ENCODE data around the gene DNAI2.
"Not testable (repeated sequence)": the region's sequence is repeated elsewhere in the genome, so short reads cannot be mapped to it uniquely, and the experiment has no call there.

The DNAI2 gene

GRCh38 chr17:74276541-74277009, 2.5 kb downstream of the DNAI2 start:
- no peak for DNase-seq

DNA sequence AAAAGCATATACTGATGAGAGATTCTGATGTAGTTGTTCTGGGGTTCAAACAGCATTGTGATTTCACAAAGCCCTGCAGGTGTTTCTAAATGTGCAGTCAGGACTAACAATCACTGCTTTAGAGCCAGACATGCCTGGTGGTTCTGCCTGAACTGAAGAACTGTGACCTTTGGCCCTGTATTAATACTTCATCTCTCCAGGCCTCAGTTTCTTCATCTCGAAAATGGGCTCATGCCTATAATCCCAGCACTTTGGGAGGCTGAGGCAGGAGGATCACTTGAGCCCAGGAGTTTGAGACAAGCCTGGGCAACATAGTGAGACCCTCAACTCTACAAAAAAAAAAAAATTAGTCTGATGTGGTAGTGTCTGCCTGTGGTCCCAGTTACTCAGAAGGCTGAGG, 3.9 kb downstream of the DNAI2 start:
- DNase-seq: no peak

- DNase-seq: not testable (repeated sequence)
These were observed 5.6 kb downstream of the DNAI2 start for GRCh38 chr17:74279617-74280016.

DNA sequence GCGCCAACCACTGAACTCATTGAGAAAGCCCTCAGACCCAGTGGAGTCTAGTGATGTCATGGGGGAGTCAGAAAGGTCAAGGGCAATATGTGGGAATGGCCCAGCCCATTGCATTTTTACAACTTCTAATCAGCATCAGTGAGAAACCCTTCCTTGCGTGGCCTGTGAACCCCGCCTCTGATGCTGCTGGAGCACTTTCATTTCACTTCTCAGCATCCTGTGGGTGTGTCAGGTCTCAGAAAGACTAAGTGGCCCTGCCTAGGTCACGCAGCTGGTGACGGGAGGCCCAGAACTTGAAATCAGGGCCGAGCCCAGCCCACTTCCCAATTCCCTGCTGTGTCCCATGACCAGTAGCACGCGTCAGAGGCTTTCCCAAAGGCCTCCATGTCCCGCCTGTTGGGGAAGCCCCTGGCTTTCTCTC, 6.1 kb downstream of the DNAI2 start:
- no peak for DNase-seq

DNA sequence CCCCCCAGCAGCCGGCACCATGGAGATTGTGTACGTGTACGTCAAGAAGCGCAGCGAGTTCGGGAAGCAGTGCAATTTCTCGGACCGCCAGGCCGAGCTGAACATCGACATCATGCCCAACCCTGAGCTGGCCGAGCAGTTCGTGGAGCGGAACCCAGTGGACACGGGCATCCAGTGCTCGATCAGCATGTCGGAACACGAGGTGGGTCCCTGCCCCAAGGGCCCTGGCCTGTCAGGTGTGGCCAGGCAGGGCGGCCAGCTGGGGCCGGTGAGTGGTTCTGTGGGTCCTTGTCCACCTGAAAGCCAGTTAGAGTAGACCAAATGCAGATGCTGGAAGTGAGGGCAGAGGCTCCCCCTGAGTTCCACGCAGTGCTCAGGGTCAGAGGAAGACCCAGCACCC, 7.8 kb downstream of the DNAI2 start:
- no peak for DNase-seq

GRCh38 chr17:74282274-74282586, 8.2 kb downstream of the DNAI2 start:
- DNase-seq: not testable (repeated sequence)

DNA sequence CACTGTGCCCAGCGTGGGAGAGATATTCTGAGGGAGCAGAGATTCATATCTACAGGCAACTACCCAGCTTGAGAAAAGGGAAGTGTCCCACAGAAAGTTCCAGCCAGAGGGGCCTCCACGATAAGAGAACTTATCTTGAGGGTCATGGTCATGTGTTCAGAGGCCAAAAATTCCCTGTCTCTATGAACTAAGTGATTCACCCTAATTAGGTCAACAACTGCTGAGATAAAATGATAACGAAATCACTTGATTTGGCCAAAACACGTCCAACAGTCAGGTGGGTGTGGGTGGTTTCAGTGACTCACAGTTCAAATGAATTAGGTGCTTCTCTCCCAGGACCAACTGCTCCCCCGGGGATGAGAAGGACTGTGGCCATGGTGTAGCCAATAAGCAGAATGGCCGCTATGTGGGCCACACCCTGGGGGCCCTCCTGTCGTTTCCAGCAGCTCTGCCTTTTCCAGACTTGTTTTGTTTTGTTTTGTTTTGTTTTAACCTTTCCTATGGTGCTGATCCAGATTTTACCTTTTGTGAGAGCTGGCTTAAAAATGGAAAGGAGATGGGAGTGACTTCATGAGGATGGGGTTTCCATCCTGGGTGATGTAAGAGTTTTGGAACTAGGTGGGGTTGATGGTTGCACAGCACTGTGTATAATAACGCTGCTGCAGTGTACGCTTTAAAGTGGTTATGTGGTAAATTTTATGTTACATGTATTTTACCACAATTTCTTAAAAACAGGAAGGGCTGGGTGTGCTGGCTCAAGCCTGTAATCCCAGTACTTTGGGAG, 8.7 kb downstream of the DNAI2 start:
- no peak for DNase-seq

GRCh38 chr17:74283371-74283673, 9.3 kb downstream of the DNAI2 start:
- DNase-seq: no peak

GRCh38 chr17:74287031-74287602, 13.1 kb downstream of the DNAI2 start:
- DNase-seq: no peak

- DNase-seq: no peak
These were observed 14.8 kb downstream of the DNAI2 start for GRCh38 chr17:74288785-74289184.

- no peak for DNase-seq
These were observed 15.7 kb downstream of the DNAI2 start for GRCh38 chr17:74289688-74290087.

DNA sequence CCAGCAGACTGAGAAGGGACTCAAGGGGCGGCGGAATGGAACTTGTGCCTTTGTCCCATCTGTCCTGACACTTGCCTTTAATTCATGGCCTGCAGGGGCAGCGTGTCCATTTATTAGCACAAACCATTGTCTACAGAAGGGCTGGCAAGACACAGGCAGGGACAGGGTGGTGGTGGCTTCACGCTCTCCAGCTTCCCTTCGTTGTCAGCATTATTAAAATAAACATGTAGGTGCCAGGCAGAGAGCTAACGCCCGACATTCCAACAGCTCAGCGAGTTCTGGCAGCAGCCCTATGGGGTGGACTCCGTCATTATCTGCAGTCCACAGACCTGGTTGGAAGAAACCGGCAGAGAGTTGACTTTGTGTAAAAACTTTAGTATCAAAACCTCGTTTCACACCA, 16.3 kb downstream of the DNAI2 start:
- no peak for DNase-seq

DNA sequence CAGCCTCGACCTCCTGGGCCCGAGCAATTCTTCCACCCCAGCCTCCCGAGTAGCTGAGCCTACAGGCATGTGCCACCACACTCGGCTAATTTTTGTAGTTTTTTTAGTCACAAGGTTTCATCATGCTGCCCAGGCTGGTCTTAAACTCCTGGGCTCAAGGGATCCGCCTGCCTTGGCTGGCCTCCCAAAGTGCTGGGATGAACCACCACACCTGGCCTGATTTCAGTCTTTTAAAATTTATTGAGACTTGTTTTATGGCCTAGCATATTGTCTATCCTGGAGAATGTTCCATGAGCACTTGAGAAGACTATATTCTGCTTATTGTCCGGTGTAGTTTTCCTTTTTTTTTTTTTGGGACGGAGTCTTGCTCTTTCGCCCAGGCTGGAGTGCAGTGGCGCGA, 18.5 kb downstream of the DNAI2 start:
- no peak for DNase-seq

GRCh38 chr17:74295625-74296547, 21.9 kb downstream of the DNAI2 start:
- no peak for DNase-seq

GRCh38 chr17:74296548-74296936, 22.5 kb downstream of the DNAI2 start:
- DNase-seq: peak; percentile 27

DNA sequence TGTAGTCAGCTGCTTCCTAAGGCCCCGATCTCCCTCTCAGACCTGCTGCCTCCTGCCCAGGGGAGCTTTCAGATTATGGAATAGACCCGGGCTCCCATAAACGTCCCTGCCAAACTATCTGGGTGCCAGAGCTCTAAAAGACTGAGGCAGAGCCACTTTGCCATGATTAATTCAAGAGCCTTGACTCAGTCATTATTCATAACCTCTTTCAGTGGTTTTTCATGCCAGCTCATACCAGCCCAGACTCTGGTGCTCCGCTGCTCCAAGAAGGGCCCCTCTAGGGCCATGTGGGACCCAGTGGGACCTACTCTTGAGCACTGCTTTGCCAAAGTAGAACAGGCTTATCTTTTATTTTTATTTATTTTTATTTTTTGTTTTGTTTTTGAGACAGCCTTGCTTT, 23.9 kb downstream of the DNAI2 start:
- no peak for DNase-seq

DNA sequence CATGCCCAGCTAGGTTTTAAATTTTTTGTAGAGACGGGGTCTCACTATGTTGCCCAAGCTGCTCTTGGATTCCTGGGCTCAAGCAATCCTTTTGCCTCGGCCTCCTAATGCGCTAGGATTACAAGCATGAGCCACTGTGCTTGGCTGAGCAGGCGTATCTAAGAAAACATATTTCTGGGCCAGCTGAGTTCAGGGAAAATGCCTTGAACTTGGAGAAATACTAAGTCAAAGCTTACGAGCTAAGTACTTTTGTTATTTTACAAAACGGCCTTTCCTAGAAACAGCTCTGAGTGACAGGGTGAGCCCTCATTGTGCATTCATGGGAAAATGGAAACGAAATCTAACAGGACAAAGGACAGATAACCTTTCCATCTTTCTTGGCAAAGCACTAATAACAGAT, 24.7 kb downstream of the DNAI2 start:
- no peak for DNase-seq

DNA sequence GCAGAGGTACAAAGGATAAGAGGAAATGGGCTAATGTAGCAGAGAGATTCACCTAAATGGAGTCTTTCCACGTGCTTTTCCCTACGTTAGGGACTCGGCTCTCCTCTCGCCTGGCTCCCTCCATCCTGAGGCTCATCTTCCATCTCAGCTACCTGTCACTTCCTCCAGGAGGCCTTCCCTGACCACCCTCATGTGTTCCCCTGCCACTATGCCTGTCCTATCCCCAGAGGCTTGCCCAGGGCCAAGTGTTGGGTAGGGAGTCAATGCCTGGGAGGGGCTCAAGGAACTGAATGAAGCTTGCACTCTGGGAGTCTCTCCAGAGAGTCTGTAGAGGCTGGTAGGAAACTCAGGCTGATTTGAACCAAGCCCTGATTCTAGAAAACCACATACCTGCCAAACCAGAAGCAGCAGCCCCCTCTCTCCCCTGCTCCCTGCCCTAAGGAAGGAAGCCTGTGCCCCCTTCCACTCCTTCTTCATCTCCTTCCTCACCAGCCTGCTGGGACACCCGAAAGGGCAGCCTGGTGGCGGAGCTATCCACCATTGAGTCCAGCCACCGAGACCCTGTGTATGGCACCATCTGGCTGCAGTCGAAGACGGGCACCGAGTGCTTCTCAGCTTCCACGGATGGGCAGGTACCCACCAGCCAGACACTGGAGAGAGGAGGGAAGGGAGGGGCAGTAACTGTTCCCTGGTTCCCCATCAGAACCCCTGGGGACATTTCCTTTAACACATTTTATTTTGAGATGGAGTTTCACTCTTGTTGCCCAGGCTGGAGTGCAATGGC, 25.4 kb downstream of the DNAI2 start:
- no peak for DNase-seq

- DNase-seq: no peak
These were observed 29.3 kb downstream of the DNAI2 start for GRCh38 chr17:74303305-74303704.

DNA sequence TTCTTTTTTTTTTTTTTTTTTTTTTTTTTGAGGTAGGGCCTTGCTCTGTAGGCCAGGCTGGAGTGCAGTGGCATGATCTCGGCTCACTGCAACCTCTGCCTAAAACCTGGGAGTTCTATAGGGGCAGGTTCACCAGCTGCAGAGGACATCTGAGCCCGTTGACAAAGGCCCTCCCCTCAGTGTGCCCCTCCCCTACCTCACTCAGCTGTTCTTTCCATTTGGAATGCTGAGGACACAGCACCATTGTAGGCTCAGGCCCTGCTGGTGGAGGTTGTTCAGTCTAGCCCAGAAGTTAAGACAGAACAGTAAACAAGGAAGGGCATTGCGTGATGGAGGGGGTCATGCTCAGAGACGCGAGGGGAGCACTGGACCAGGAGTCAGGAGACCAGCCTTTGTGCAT, 30.1 kb downstream of the DNAI2 start:
- no peak for DNase-seq

- no peak for DNase-seq
These were observed 32.0 kb downstream of the DNAI2 start for GRCh38 chr17:74305865-74306654.

Data from fibroblast of skin of back (primary cell).